AG09309 (cell line): Measurements from ENCODE around the gene SUV39H1.
"Not testable (repeated sequence)": the region's sequence is repeated elsewhere in the genome, so short reads cannot be mapped to it uniquely, and the experiment has no call there.

Experiments
- DNase-seq: peaks from one replicate; pipeline ENCODE4 v3.0.0-alpha.2; 2010; ENCODE audit warnings: low read depth
- H3K4me3 ChIP-seq: 2 replicates; pipeline ENCODE4 v1.5.1; 2011; ENCODE audit warnings: mild to moderate bottlenecking, low read depth, low read length, moderate library complexity; ENCODE audit not compliant: control insufficient read depth
- CTCF ChIP-seq: IDR thresholded peaks from 2 replicates; pipeline ENCODE4 v1.5.1; 2011; ENCODE audit warnings: mild to moderate bottlenecking, low read depth, low read length, inconsistent platforms; ENCODE audit not compliant: insufficient read depth, control insufficient read depth; ENCODE audit errors: missing control alignments

Gene SUV39H1

GRCh38 chrX:48681539-48682183 lies 14.9 kb upstream of the SUV39H1 start:
- no peak for TF ChIP-seq CTCF
- DNase-seq: no peak
- H3K4me3 ChIP-seq: no peak overlapping the region

- not testable (repeated sequence) for DNase-seq
Measured at GRCh38 chrX:48682795-48683194, 13.7 kb upstream of the SUV39H1 start.

GRCh38 chrX:48683411-48683982 lies 13.0 kb upstream of the SUV39H1 start, which contains the start of gene WAS:
TSS of gene WAS (plus strand) at chrX:48683799. CDS start at chrX:48683854, 55 bp downstream.
- DNase-seq: no peak
- no peak for TF ChIP-seq CTCF
- H3K4me3 ChIP-seq: no peak within 1 kb of the TSS

More at GRCh38 chrX:48682795-48683194, 13.7 kb upstream of the SUV39H1 start:
- not testable (repeated sequence) for H3K4me3 ChIP-seq

- DNase-seq: no peak
- H3K4me3 ChIP-seq: no peak overlapping the region
- no peak for TF ChIP-seq CTCF
Measured at GRCh38 chrX:48684134-48684533, 12.4 kb upstream of the SUV39H1 start.

GRCh38 chrX:48685416-48685815 lies 11.1 kb upstream of the SUV39H1 start:
- DNase-seq: no peak
- no peak overlapping the region for H3K4me3 ChIP-seq
- TF ChIP-seq CTCF: no peak

GRCh38 chrX:48688531-48689150 lies 7.9 kb upstream of the SUV39H1 start:
- no peak for DNase-seq
- TF ChIP-seq CTCF: no peak

GRCh38 chrX:48689208-48689920 lies 7.2 kb upstream of the SUV39H1 start:
- no peak for DNase-seq
- H3K4me3 ChIP-seq: no peak overlapping the region
- no peak for TF ChIP-seq CTCF

More at GRCh38 chrX:48688531-48689150, 7.9 kb upstream of the SUV39H1 start:
- H3K4me3 ChIP-seq: no peak overlapping the region

- H3K4me3 ChIP-seq, DNase-seq: not testable (repeated sequence)
Measured at GRCh38 chrX:48691746-48692145, 4.8 kb upstream of the SUV39H1 start.
